Measurements from ENCODE around the gene RABEP1.
"Not testable (repeated sequence)": the region's sequence is repeated elsewhere in the genome, so short reads cannot be mapped to it uniquely, and the experiment has no call there.

Gene RABEP1

GRCh38 chr17:5430413-5430999 lies 148.4 kb downstream of the RABEP1 start:
- FAIRE-seq: no peak

DNA sequence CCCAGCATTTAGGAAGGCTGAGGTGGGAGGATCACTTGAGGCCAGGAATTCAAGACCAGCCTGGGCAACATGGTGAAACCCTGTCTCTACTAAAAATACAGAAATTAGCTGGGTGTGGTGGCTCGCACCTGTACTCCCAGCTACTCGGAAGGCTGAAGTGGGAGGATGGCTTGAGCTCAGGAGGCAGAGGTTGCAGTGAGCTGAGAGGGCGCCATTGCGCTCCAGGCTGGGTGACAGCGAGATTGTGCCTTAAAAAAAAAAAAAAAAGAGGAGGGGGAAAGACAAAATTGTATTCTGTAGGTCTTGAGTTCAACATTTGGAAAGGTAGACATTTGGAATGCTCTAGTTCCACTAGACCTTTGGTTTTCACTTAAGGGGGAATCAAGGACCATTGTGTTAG lies 149.2 kb downstream of the RABEP1 start:
- FAIRE-seq: not testable (repeated sequence)

DNA sequence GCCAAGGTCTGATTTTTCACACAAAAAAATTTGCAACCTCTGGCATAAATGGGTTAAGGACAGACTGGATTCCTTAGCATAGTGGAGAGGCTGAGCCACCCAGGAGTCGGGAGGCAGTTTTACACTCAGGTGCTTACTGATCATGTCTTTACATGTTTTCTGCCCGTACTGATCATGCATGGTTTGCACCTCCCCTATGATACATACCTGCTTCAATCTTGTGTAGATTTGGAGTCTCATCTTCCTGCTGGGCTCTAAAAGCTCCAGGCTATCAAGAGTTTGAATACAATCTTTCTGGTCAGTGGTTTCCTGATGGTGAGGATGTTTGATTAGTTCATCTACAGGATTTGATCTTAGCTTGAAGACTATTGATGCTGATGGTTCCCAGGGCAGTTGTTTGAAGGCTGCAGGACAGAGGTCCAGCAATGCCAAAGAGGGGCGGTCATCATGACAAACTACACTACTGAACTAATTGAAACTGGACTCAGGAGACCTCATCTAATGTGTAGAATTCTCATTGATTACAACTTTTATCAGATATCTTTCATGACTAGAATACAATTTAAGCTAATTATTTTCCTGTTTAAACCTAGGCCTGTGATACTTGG lies 150.0 kb downstream of the RABEP1 start:
- FAIRE-seq: no peak

GRCh38 chr17:5434984-5435383 lies 152.9 kb downstream of the RABEP1 start:
- no peak for FAIRE-seq

All from TTC549 (cell line).